GM13977 (cell line): ENCODE data around the gene OXSR1.
"Not testable (repeated sequence)": the region's sequence is repeated elsewhere in the genome, so short reads cannot be mapped to it uniquely, and the experiment has no call there.

Source experiments
- DNase-seq: peaks from one replicate; pipeline ENCODE4 v3.0.0; 2012; ENCODE audit warnings: low spot score
- in situ Hi-C: fragments of 300-500 bp; cut with MboI; formaldehyde crosslinking; loops from one replicate; pipeline ENCODE4 v1.12.0; 2022; ENCODE audit warnings: low sequenced_read_pairs, low pct_unique_long_range_greater_than_20kb, mixed read lengths, inconsistent platforms; ENCODE audit not compliant: unreplicated experiment
- TF ChIP-seq, protein P1 (sequence below): IDR thresholded peaks from 2 replicates; pipeline ENCODE4 v1.5.1; 2012; ENCODE audit warnings: mild to moderate bottlenecking, control low read depth; ENCODE audit not compliant: insufficient read depth; ENCODE audit errors: extremely low read depth, missing control alignments

OXSR1 gene

DNA sequence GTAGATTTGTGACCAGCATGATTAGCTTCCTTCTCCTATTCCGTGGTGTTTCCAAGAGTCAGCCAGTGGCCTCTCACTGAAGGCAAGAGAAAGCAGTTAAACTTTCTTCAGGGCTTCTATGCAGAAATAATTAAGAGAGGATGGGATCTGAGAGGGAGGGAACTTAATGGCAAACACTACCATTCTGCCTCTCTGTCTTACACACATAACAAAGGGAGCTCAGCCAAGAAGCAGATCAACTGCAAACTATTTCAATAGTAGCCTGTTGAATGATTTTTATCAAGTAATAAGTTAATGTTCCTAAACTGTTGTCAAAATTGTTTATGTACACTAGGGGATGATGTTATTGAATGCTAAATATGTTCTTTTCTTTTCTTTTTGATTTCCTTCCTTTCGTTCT, 11.8 kb downstream of the OXSR1 start:
- in situ Hi-C loops, result no loop called here
- TF ChIP-seq, protein P1, sequence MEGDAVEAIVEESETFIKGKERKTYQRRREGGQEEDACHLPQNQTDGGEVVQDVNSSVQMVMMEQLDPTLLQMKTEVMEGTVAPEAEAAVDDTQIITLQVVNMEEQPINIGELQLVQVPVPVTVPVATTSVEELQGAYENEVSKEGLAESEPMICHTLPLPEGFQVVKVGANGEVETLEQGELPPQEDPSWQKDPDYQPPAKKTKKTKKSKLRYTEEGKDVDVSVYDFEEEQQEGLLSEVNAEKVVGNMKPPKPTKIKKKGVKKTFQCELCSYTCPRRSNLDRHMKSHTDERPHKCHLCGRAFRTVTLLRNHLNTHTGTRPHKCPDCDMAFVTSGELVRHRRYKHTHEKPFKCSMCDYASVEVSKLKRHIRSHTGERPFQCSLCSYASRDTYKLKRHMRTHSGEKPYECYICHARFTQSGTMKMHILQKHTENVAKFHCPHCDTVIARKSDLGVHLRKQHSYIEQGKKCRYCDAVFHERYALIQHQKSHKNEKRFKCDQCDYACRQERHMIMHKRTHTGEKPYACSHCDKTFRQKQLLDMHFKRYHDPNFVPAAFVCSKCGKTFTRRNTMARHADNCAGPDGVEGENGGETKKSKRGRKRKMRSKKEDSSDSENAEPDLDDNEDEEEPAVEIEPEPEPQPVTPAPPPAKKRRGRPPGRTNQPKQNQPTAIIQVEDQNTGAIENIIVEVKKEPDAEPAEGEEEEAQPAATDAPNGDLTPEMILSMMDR, result no peak
- no peak for DNase-seq

DNA sequence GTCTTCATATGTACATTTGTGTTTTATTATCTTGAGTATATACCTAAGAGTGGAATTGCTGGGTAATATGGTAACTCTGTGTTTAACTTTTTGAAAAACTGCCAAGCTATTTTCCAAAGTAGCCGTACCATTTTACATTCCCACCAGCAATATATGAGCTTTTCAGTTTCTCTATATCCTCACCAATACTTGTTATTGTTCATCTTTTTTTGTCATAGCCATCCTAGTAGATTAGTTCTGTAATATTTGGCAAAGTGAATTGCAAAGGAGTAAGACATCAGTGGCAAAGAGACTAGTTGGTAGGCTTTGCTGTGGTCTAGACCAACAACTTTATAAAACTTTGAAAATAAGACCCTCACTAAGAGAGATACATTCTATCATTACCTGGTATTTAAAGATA, 21.4 kb downstream of the OXSR1 start:
- no peak for DNase-seq
- in situ Hi-C loops, result no loop called here
- TF ChIP-seq, protein P1, result no peak

DNA sequence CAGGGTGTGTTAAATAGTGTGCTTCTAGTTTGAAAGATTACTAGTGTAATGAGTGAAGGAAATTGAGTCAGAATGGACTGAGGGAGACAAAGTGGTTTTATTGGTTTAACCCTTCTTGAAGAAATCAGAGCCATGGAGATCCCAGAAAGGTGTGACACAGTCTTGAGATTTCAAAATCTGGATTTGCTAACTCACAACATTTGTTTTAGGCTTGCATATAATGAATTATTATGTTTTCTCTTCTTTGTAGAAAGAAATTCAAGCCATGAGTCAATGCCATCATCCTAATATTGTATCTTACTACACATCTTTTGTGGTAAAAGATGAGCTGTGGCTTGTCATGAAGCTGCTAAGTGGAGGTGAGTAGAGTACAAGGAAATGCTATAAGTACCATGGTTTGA, 25.1 kb downstream of the OXSR1 start:
- TF ChIP-seq, protein P1, result no peak
- no peak for DNase-seq
- in situ Hi-C loops, result no loop called here

DNA sequence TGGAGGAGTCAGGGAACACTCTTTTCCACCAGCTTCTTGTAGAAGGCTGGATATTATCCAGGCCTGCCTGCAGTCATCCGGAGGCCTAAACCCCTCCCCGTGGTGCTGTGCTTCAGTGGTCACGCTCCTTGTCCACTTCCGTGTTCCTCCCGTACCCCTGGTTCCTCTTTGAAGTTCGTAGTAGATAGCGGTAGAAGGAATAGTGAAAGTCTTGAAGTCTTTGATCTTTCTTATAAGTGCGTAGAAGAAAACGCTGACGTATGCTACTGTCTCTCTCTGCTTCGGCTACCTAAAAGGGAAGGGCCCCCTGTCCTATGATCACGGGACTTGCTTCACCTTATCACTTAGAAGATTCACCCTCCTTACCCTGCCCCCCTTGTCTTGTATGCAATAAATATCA, 37.6 kb downstream of the OXSR1 start:
- in situ Hi-C loops, result not testable (repeated sequence)

DNA sequence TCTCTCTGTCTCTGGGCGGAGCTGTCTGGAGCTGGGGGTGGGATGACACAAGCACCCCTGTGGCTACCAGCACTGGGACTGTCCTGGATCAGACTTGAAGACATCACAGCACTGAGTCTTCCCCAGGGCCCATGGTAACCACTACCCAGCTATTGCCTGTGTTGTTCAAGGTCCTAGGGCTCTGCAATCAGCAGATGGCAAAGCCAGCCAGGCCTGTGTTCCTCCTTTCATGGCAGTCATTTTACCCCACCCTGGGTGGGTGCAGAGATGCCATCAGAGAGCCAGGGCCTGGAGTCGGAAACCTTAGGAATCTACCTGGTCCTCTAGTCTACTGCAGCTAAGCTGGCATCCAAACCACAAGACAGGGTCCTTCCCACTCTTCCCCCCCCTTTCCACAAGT, 38.4 kb downstream of the OXSR1 start:
- in situ Hi-C loops, result no loop called here
- TF ChIP-seq, protein P1, result no peak
- DNase-seq, result no peak

More for the DNA sequence above, 37.6 kb downstream of the OXSR1 start:
- DNase-seq, result not testable (repeated sequence)

DNA sequence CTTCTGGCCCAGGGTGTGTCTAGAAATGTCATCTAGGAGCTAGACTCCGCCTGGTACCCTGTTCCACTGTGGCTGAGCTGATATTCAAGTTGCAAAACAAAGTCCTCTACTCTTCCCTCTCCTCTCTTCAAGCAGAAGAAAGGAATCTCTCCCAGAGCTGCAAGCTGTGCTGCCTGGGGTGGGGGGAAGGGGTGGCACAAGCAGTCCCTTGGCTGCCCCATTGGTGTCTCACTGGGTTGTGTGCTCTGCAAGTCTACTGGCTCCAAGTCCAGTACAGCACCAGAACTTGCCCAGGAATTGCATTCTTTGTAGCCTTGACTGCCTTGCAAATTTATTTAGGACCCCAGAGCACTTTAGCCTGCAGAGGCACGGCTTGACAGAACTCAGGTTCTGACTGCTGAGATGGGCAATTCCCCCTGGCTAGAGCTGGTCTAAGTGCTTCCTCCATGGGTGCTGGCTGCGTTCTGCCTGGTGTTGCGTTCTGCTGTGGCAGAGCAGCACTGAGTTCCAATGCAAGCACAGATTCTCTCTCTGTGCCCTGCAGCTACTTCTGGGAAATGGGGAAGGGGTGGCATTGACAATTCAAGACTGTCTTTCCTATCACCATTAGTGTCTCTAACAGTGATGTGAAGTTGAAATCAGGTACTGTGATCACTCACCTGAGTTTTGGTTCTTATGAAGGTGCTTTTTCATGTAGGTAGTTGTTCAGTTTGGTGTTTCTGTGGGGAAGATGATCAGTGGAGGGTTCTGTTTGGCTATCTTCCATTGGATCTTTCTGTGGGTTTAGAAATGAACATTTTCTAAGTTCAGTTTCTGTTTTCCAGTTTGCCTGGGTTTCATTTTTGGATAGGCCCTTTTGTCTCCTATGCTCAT, 39.5 kb downstream of the OXSR1 start:
- TF ChIP-seq, protein P1, result no peak
- no peak for DNase-seq
- in situ Hi-C loops, result no loop called here

DNA sequence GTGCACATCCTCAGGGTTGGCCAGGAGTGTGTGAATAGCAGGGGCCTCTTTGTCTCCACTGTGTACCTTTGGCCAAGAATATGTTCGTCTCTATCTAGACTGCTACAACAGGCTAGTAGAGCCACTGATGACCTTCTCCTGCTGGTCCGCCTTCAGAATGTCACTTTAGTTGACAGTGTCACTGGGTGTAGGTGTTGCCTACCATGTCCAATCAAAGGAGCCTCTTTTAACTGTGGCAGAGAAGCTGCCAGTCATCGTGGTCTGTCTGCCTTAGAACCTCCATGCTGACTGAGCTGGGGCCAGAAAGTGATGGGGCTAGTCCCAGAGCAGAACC, 40.1 kb downstream of the OXSR1 start:
- DNase-seq, result no peak
- in situ Hi-C loops, result no loop called here
- TF ChIP-seq, protein P1, result no peak
